ENCODE data around the gene BIRC2.

DNA sequence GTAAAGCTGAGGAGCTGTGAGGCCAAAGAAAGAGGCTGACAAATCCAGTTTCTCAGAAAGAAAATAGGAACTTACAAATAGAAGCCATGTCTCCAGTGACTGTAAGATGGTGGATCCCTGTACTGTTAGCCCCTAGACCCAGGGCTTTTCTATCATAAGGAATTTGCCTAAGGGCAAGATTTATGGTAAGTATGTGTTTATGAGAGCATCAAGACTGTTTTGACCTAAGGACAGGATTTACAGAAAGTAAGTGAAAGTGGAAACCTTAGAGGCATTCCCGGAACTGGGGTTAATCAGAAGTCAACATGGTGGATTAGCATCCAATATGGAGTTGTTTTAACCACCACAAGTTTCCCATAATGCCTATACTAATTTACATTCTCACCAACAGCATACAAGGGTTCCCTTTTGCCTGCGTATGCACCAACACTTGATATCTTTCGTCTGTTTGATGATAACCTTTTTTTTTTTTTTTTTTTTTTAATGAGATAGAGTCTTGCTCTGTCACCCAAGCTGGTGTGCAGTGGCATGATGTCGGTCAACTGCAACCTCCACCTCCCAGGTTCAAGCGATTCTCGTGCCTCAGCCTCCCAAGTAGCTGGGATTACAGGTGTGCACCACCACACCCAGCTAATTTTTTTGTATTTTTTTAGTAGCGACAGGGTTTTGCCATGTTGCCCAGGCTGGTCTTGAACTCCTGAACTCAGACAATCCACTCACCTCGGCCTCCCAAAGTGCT, 40.2 kb downstream of the BIRC2 start:
- TF ChIP-seq, protein P1, sequence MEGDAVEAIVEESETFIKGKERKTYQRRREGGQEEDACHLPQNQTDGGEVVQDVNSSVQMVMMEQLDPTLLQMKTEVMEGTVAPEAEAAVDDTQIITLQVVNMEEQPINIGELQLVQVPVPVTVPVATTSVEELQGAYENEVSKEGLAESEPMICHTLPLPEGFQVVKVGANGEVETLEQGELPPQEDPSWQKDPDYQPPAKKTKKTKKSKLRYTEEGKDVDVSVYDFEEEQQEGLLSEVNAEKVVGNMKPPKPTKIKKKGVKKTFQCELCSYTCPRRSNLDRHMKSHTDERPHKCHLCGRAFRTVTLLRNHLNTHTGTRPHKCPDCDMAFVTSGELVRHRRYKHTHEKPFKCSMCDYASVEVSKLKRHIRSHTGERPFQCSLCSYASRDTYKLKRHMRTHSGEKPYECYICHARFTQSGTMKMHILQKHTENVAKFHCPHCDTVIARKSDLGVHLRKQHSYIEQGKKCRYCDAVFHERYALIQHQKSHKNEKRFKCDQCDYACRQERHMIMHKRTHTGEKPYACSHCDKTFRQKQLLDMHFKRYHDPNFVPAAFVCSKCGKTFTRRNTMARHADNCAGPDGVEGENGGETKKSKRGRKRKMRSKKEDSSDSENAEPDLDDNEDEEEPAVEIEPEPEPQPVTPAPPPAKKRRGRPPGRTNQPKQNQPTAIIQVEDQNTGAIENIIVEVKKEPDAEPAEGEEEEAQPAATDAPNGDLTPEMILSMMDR (IDR thresholded peaks at IDR 0.05; ENCODE audit: low read depth, low read length), result no peak
- no peak for TF ChIP-seq EZH2phosphoT487 (IDR thresholded peaks at IDR 0.05; ENCODE audit: low read depth)

Measured in OCI-LY3 (cell line).